DND-41 (cell line): ENCODE results near the gene EXOC6.
A peak's percentile ranks its signal among the peaks of the same experiment; 100 is the strongest.

ENCODE experiments used
- ATAC-seq: fragments of 200-7000 bp; cut with Tn5 transposase; 3 replicates; pipeline ENCODE4 v1.9.1; 2021; ENCODE audit warnings: low read depth; ENCODE audit not compliant: insufficient read depth
- DNase-seq: peaks from one replicate; pipeline ENCODE4 v3.0.0-alpha.2; 2020
- H2AFZ ChIP-seq: 2 replicates; pipeline ENCODE4 v1.6.0; 2012; ENCODE audit warnings: low read depth, low read length
- H3K27ac ChIP-seq: 2 replicates; pipeline ENCODE4 v1.5.1; 2012; ENCODE audit warnings: low read length, inconsistent platforms
- H3K27me3 ChIP-seq: fragments of 200-600 bp; sonication (generic); 2 replicates; pipeline ENCODE4 v1.6.0; 2012; ENCODE audit warnings: low read length, mild to moderate bottlenecking, inconsistent platforms; ENCODE audit not compliant: insufficient read depth, poor library complexity
- H3K36me3 ChIP-seq: 2 replicates; pipeline ENCODE4 v1.5.1; 2012; ENCODE audit warnings: low read length, inconsistent platforms; ENCODE audit not compliant: insufficient read depth
- H3K4me1 ChIP-seq: 2 replicates; pipeline ENCODE4 v1.5.1; 2012; ENCODE audit warnings: mild to moderate bottlenecking, low read length; ENCODE audit not compliant: insufficient read depth
- H3K4me2 ChIP-seq: 2 replicates; pipeline ENCODE4 v1.6.0; 2012; ENCODE audit warnings: mild to moderate bottlenecking, moderate library complexity, low read length, inconsistent platforms; ENCODE audit not compliant: insufficient read depth
- H3K4me3 ChIP-seq, 2 experiments: fragments of 200-600 bp in 1 of 2; shearing (Covaris generic) in 1 of 2; 2 replicates each; pipeline ENCODE4 v1.5.1; 2012 to 2016; ENCODE audit warnings: inconsistent platforms in 2 of 2, low read length in 2 of 2, mild to moderate bottlenecking in 2 of 2, low read depth in 1 of 2, moderate library complexity in 1 of 2
- H3K79me2 ChIP-seq: 2 replicates; pipeline ENCODE4 v1.6.0; 2012; ENCODE audit warnings: low read length, inconsistent platforms; ENCODE audit not compliant: insufficient read depth
- H3K9ac ChIP-seq: 2 replicates; pipeline ENCODE4 v1.6.0; 2012; ENCODE audit warnings: low read depth, mild to moderate bottlenecking, inconsistent platforms, low read length, moderate library complexity
- H3K9me3 ChIP-seq: 2 replicates; pipeline ENCODE4 v1.5.1; 2012; ENCODE audit warnings: low read length, moderate library complexity, mild to moderate bottlenecking, inconsistent platforms; ENCODE audit not compliant: insufficient read depth, severe bottlenecking
- H4K20me1 ChIP-seq: 2 replicates; pipeline ENCODE4 v1.6.0; 2012; ENCODE audit warnings: low read length; ENCODE audit not compliant: insufficient read depth
- CTCF ChIP-seq: IDR thresholded peaks from 2 replicates; pipeline ENCODE4 v1.5.1; 2012; ENCODE audit warnings: borderline replicate concordance, low read length, moderate library complexity, mild to moderate bottlenecking; ENCODE audit not compliant: poor library complexity, severe bottlenecking; ENCODE audit errors: extremely low read depth
- EZH2 ChIP-seq: IDR thresholded peaks from 3 replicates; pipeline ENCODE4 v1.6.1; 2012; ENCODE audit warnings: borderline replicate concordance, low read depth, mild to moderate bottlenecking, moderate library complexity, low read length, inconsistent platforms; ENCODE audit not compliant: severe bottlenecking

The EXOC6 gene

GRCh38 chr10:93062514-93063143 lies 214.3 kb downstream of the EXOC6 start:
- H3K27me3 ChIP-seq: no peaks in the 10 kb centered on the region
- H3K4me2 ChIP-seq: no peak overlapping the region
- DNase-seq (no peak), ATAC-seq (no peak)
- H3K9ac ChIP-seq: no peak overlapping the region
- no peaks in the 10 kb centered on the region for H4K20me1 ChIP-seq
- no peak overlapping the region for H3K27ac ChIP-seq
- H3K9me3 ChIP-seq: no peaks in the 10 kb centered on the region
- no peaks in the 10 kb centered on the region for H3K4me1 ChIP-seq
- H2AFZ ChIP-seq: no peak overlapping the region
- no peaks in the 10 kb centered on the region for H3K79me2 ChIP-seq
- TF ChIP-seq EZH2 (no peak), CTCF (peak; percentile 25)
- peaks cover 47% of the 10 kb centered on the region for H3K36me3 ChIP-seq
- no peak overlapping the region for H3K4me3 ChIP-seq

GRCh38 chr10:93063144-93063976 lies 215.0 kb downstream of the EXOC6 start:
- no peak for DNase-seq
- no peak overlapping the region for H3K9ac ChIP-seq
- TF ChIP-seq EZH2: no peak
- TF ChIP-seq CTCF: no peak
- no peaks in the 10 kb centered on the region for H3K4me1 ChIP-seq
- ATAC-seq: no peak
- no peak overlapping the region for H3K27ac ChIP-seq
- no peak overlapping the region for H2AFZ ChIP-seq
- H3K4me3 ChIP-seq: no peak overlapping the region
- no peaks in the 10 kb centered on the region for H3K9me3 ChIP-seq
- no peak overlapping the region for H3K4me2 ChIP-seq
- H3K36me3 ChIP-seq: peaks cover 39% of the 10 kb centered on the region
- no peaks in the 10 kb centered on the region for H4K20me1 ChIP-seq
- no peaks in the 10 kb centered on the region for H3K79me2 ChIP-seq
- H3K27me3 ChIP-seq: no peaks in the 10 kb centered on the region

GRCh38 chr10:93063977-93064660 lies 215.8 kb downstream of the EXOC6 start:
- ATAC-seq: no peak
- TF ChIP-seq CTCF (no peak), EZH2 (no peak)
- H3K27me3 ChIP-seq: no peaks in the 10 kb centered on the region

More at GRCh38 chr10:93063977-93064660, 215.8 kb downstream of the EXOC6 start:
- Histone ChIP-seq H2AFZ (no peak overlapping the region), H3K4me2 (no peak overlapping the region), H3K79me2 (no peaks in the 10 kb centered on the region), H3K27ac (no peak overlapping the region), H3K4me3 (no peak overlapping the region), H3K9me3 (no peaks in the 10 kb centered on the region), H3K9ac (no peak overlapping the region), H3K36me3 (peaks cover 34% of the 10 kb centered on the region), H4K20me1 (no peaks in the 10 kb centered on the region), H3K4me1 (no peaks in the 10 kb centered on the region)
- no peak for DNase-seq
